HL-60/S4 treated with retinoic acid at 250 ng/mL for 4 days and 3 days (cell line): ENCODE results near the gene VPS54.

ENCODE experiments used
- in situ Hi-C: fragments of 300-500 bp; cut with MboI; formaldehyde crosslinking; loops from 2 replicates; pipeline ENCODE4 v1.7.0; 2022; ENCODE audit warnings: low sequenced_read_pairs

The VPS54 gene

GRCh38 chr2:63874204-63875130 is 144.8 kb downstream of the VPS54 start:
- in situ Hi-C loops = loop anchor here (25.0 kb wide), 1 partner anchor 187 kb away; no protein-coding TSS in a partner anchor

- in situ Hi-C loops = loop anchor here (25.0 kb wide), 1 partner anchor 185 kb away; no protein-coding TSS in a partner anchor
Measured at GRCh38 chr2:63872571-63873328, 146.5 kb downstream of the VPS54 start.

- in situ Hi-C loops = loop anchor here (25.0 kb wide), 1 partner anchor 185 kb away; no protein-coding TSS in a partner anchor
Measured at GRCh38 chr2:63871864-63872263, 147.4 kb downstream of the VPS54 start.

GRCh38 chr2:63870679-63871078 is 148.5 kb downstream of the VPS54 start:
- in situ Hi-C loops = loop anchor here (25.0 kb wide), 1 partner anchor 183 kb away; no protein-coding TSS in a partner anchor

- in situ Hi-C loops = loop anchor here (25.0 kb wide), 1 partner anchor 179 kb away; no protein-coding TSS in a partner anchor
Measured at GRCh38 chr2:63866009-63866709, 153.1 kb downstream of the VPS54 start.

- in situ Hi-C loops = loop anchor here (25.0 kb wide), 1 partner anchor 178 kb away; no protein-coding TSS in a partner anchor
Measured at GRCh38 chr2:63865159-63865799, 153.9 kb downstream of the VPS54 start.

- in situ Hi-C loops = loop anchor here (25.0 kb wide), 1 partner anchor 176 kb away; no protein-coding TSS in a partner anchor
Measured at GRCh38 chr2:63863707-63864106, 155.5 kb downstream of the VPS54 start.

GRCh38 chr2:63862806-63863205 is 156.4 kb downstream of the VPS54 start:
- in situ Hi-C loops = loop anchor here (25.0 kb wide), 1 partner anchor 176 kb away; no protein-coding TSS in a partner anchor

GRCh38 chr2:63861220-63861822 is 157.9 kb downstream of the VPS54 start:
- in situ Hi-C loops = loop anchor here (25.0 kb wide), 1 partner anchor 174 kb away; no protein-coding TSS in a partner anchor

- in situ Hi-C loops = loop anchor here (25.0 kb wide), 1 partner anchor 171 kb away; no protein-coding TSS in a partner anchor
Measured at GRCh38 chr2:63858291-63858690, 160.9 kb downstream of the VPS54 start.

- in situ Hi-C loops = loop anchor here (25.0 kb wide), 1 partner anchor 169 kb away; no protein-coding TSS in a partner anchor
Measured at GRCh38 chr2:63856303-63856603, 163.0 kb downstream of the VPS54 start.

GRCh38 chr2:63855418-63856302 is 163.6 kb downstream of the VPS54 start:
- in situ Hi-C loops = loop anchor here (25.0 kb wide), 1 partner anchor 168 kb away; no protein-coding TSS in a partner anchor

- in situ Hi-C loops = loop anchor here (25.0 kb wide), 1 partner anchor 166 kb away; no protein-coding TSS in a partner anchor
Measured at GRCh38 chr2:63853527-63854310, 165.5 kb downstream of the VPS54 start.

GRCh38 chr2:63851691-63852311 is 167.4 kb downstream of the VPS54 start:
- in situ Hi-C loops = loop anchor here (25.0 kb wide), 1 partner anchor 164 kb away; no protein-coding TSS in a partner anchor

- in situ Hi-C loops = loop anchor here (25.0 kb wide), 1 partner anchor 163 kb away; no protein-coding TSS in a partner anchor
Measured at GRCh38 chr2:63850649-63851048, 168.6 kb downstream of the VPS54 start.

- in situ Hi-C loops = loop anchor here (25.0 kb wide), 1 partner anchor 163 kb away; no protein-coding TSS in a partner anchor
Measured at GRCh38 chr2:63850204-63850571, 169.0 kb downstream of the VPS54 start.
